Central memory CD4-positive, alpha-beta T cell (primary cell): ENCODE results near the gene IGSF9B.

Source experiments
- DNase-seq: peaks from one replicate; pipeline ENCODE4 v3.0.0; 2022

IGSF9B gene

GRCh38 chr11:133897331-133897650 lies 59.5 kb downstream of the IGSF9B start:
- DNase-seq, result no peak

GRCh38 chr11:133896642-133897330 lies 60.0 kb downstream of the IGSF9B start:
- DNase-seq, result no peak

GRCh38 chr11:133896028-133896427 lies 60.7 kb downstream of the IGSF9B start:
- no peak for DNase-seq

GRCh38 chr11:133895551-133895950 lies 61.2 kb downstream of the IGSF9B start:
- no peak for DNase-seq

GRCh38 chr11:133895061-133895479 lies 61.7 kb downstream of the IGSF9B start:
- DNase-seq, result no peak

- no peak for DNase-seq
Observed at GRCh38 chr11:133893381-133893780, 63.4 kb downstream of the IGSF9B start.

GRCh38 chr11:133892584-133893380 lies 64.0 kb downstream of the IGSF9B start:
- no peak for DNase-seq

GRCh38 chr11:133892126-133892525 lies 64.6 kb downstream of the IGSF9B start:
- no peak for DNase-seq

- no peak for DNase-seq
Observed at GRCh38 chr11:133889893-133890292, 66.9 kb downstream of the IGSF9B start.

GRCh38 chr11:133889188-133889587 lies 67.6 kb downstream of the IGSF9B start:
- DNase-seq, result no peak

- DNase-seq, result no peak
Observed at GRCh38 chr11:133887692-133888332, 69.0 kb downstream of the IGSF9B start.

- no peak for DNase-seq
Observed at GRCh38 chr11:133886029-133886428, 70.7 kb downstream of the IGSF9B start.

GRCh38 chr11:133872160-133872559 lies 84.6 kb downstream of the IGSF9B start:
- DNase-seq, result no peak

GRCh38 chr11:133867456-133867855 lies 89.3 kb downstream of the IGSF9B start:
- DNase-seq, result no peak

- DNase-seq, result no peak
Observed at GRCh38 chr11:133865466-133865865, 91.3 kb downstream of the IGSF9B start.

GRCh38 chr11:133864756-133865155 lies 92.0 kb downstream of the IGSF9B start:
- no peak for DNase-seq

GRCh38 chr11:133860151-133860550 lies 96.6 kb downstream of the IGSF9B start:
- DNase-seq, result no peak
